Spleen (tissue), 11 donors: Measurements from ENCODE around the gene LDLRAD4. TPM values are rescaled to one million over a fixed set of nuclear protein-coding genes. Genes with fewer than 3 reads are reported as not detected.

Source experiments
- DNase-seq: peaks from one replicate; pipeline ENCODE4 v3.0.0-alpha.2; 2020
- H3K27ac ChIP-seq, 8 donors: fragments of 200-600 bp; sonication (generic) in 7 of 8; 1 replicate in 4 of 8; 2 replicates in 4 of 8; pipeline versions ENCODE4 v1.5.0 to v1.8.0; 2016 to 2021; ENCODE audit warnings: inconsistent platforms in 4 of 8, mild to moderate bottlenecking in 4 of 8, moderate library complexity in 1 of 8
- H3K27me3 ChIP-seq, 7 donors: fragments of 200-600 bp; sonication (generic) in 6 of 7; replicated peaks in 1 of 7; 1 replicate in 4 of 7; 2 replicates in 3 of 7; pipeline versions ENCODE4 v1.5.0 to v1.8.0; 2016 to 2021; ENCODE audit warnings: inconsistent platforms in 3 of 7, mild to moderate bottlenecking in 1 of 7
- H3K36me3 ChIP-seq, 6 donors: fragments of 200-600 bp; sonication (generic) in 5 of 6; 1 replicate in 4 of 6; 2 replicates in 2 of 6; pipeline versions ENCODE4 v1.5.0 to v1.8.0; 2016 to 2021; ENCODE audit warnings: inconsistent platforms in 2 of 6
- H3K4me1 ChIP-seq, 6 donors: fragments of 200-600 bp; sonication (generic) in 5 of 6; 1 replicate in 3 of 6; 2 replicates in 3 of 6; pipeline versions ENCODE4 v1.5.0 to v1.8.0; 2016 to 2021; ENCODE audit warnings: inconsistent platforms in 3 of 6
- H3K4me3 ChIP-seq, 8 donors: fragments of 200-600 bp; sonication (generic) in 7 of 8; 1 replicate in 4 of 8; 2 replicates in 4 of 8; pipeline versions ENCODE4 v1.5.0 to v1.8.0; 2016 to 2021; ENCODE audit warnings: inconsistent platforms in 4 of 8, mild to moderate bottlenecking in 4 of 8, moderate library complexity in 2 of 8
- H3K9me3 ChIP-seq, 8 donors: fragments of 200-600 bp; sonication (generic) in 7 of 8; 1 replicate in 4 of 8; 2 replicates in 4 of 8; pipeline versions ENCODE4 v1.5.0 to v1.8.0; 2016 to 2021; ENCODE audit warnings: inconsistent platforms in 4 of 8
- POLR2A ChIP-seq, 3 donors: fragments of 450-650 bp; IDR thresholded peaks; one replicate each; pipeline ENCODE4 v1.5.1; 2017; ENCODE audit warnings: antibody characterized with exemption in 3 of 3, mild to moderate bottlenecking in 1 of 3
- POLR2AphosphoS5 ChIP-seq, 3 donors: sonication (generic); formaldehyde crosslinking; IDR thresholded peaks; one replicate each; pipeline ENCODE4 v1.5.1; 2017; ENCODE audit warnings: antibody characterized with exemption in 3 of 3
- whole genome bisulfite sequencing, 5 donors: extraction: QIAGEN DNeasy Blood & Tissue Kit in 3 of 5; methylation state at CpG; one replicate each; pipeline versions ENCODE4 v1.1.5 to v1.1.7; 2013 to 2018; 5-methylcytosine and 5-hydroxymethylcytosine counted together
- intact Hi-C: fragments of 100-400 bp; cut with DNase I; formaldehyde crosslinking; loops from one replicate; pipeline ENCODE4 v1.15.0; 2023; ENCODE audit warnings: low total_unique reads
- polyA plus RNA-seq, 3 donors: library from polyadenylated mRNA; stranded (reverse); fragments of 200-250 nt; gene quantifications; one replicate each; pipeline ENCODE4 v1.2.1, GENCODE V29; 2013
- total RNA-seq, 7 donors: library from RNA; depleted of rRNA in 3 of 7; stranded (reverse); fragments of >200 nt in 3 of 7; fragmentation: NEBNext Ultra II Directional in 4 of 7; extraction: Animal tissue kit (Norgen Biotek cat#: 25700) in 4 of 7; gene quantifications; one replicate each; pipeline versions ENCODE4 v1.1.0 to v1.2.1, GENCODE V29; 2016 to 2021
- TF ChIP-seq, protein P1 (sequence below), 11 experiments: fragments of 200-600 bp in 7 of 11; fragments of 450-650 bp in 4 of 11; sonication (generic) in 4 of 11; IDR thresholded peaks in 8 of 11; conservative IDR thresholded peaks in 3 of 11; 1 replicate in 7 of 11; 2 replicates in 4 of 11; pipeline versions ENCODE4 v1.4.0 to v1.8.0; 2016 to 2021; ENCODE audit warnings: antibody characterized with exemption in 11 of 11, inconsistent platforms in 4 of 11, mild to moderate bottlenecking in 1 of 11
- donor health status: healthy with polysubstance abuse.
- donor health status: DM: no; HTN: no; CAD: no; lungs with moderate emphysema.
- donor health status: DM: no; HTN: no; CAD: no.
- donor health status: Bipolar disorder and iron deficiency.
- donor health status: healthy.
- donor health status: DM: no; HTN: no; CAD: no.
- donor health status: DM: yes; HTN: yes; CAD: no.

The LDLRAD4 gene
- total and polyA plus RNA-seq, 10 donors: 4.5 to 80.8 (median 46.4) TPM

GRCh38 chr18:13382954-13383827 is 164.6 kb downstream of the LDLRAD4 start:
- Histone ChIP-seq H3K4me3 (peak overlapping the region in 3 of 8 donors; percentile 18 to 60 (median 29)), H3K9me3 (no peaks in the 10 kb centered on the region), H3K36me3 (peaks cover 0 to 9% (median 0%) of the 10 kb centered on the region in 6 donors), H3K27me3 (no peaks in the 10 kb centered on the region), H3K4me1 (peaks cover 15 to 52% (median 23%) of the 10 kb centered on the region in 6 donors), H3K27ac (peak overlapping the region; percentile 55 to 90 (median 80))
- WGBS, 5 donors: 81 to 89% (median 87%) methylated on average over 18 to 19 of the region's 19 CpGs
- no peak for DNase-seq
- intact Hi-C loops: loop anchor here (5.0 kb wide), 1 partner anchor 166 kb away; the partner anchor contains the start of gene LDLRAD4
- TF ChIP-seq POLR2A (IDR thresholded peaks at IDR 0.05): no peak

- H3K4me1 ChIP-seq: peaks cover 7 to 21% (median 12%) of the 10 kb centered on the region in 6 donors
- no peak for DNase-seq
- no peak overlapping the region for H3K27ac ChIP-seq
- TF ChIP-seq POLR2AphosphoS5 (IDR thresholded peaks at IDR 0.05): no peak
- TF ChIP-seq, protein P1, sequence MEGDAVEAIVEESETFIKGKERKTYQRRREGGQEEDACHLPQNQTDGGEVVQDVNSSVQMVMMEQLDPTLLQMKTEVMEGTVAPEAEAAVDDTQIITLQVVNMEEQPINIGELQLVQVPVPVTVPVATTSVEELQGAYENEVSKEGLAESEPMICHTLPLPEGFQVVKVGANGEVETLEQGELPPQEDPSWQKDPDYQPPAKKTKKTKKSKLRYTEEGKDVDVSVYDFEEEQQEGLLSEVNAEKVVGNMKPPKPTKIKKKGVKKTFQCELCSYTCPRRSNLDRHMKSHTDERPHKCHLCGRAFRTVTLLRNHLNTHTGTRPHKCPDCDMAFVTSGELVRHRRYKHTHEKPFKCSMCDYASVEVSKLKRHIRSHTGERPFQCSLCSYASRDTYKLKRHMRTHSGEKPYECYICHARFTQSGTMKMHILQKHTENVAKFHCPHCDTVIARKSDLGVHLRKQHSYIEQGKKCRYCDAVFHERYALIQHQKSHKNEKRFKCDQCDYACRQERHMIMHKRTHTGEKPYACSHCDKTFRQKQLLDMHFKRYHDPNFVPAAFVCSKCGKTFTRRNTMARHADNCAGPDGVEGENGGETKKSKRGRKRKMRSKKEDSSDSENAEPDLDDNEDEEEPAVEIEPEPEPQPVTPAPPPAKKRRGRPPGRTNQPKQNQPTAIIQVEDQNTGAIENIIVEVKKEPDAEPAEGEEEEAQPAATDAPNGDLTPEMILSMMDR (IDR thresholded peaks at IDR 0.05 in 8 of 11, conservative IDR thresholded peaks at IDR 0.05 in 3 of 11): no peak
- no peak for TF ChIP-seq POLR2A (IDR thresholded peaks at IDR 0.05)
- intact Hi-C loops: no loop called here
- no peak overlapping the region for H3K4me3 ChIP-seq
- WGBS, 5 donors: 95 to 97% (median 97%) methylated on average over 23 to 40 of the region's 40 CpGs
- H3K27me3 ChIP-seq: no peaks in the 10 kb centered on the region
- no peaks in the 10 kb centered on the region for H3K9me3 ChIP-seq
- H3K36me3 ChIP-seq: peaks cover 0 to 10% (median 0%) of the 10 kb centered on the region in 6 donors
Observed at GRCh38 chr18:13386891-13387801, 168.6 kb downstream of the LDLRAD4 start.

GRCh38 chr18:13387855-13388548 is 169.4 kb downstream of the LDLRAD4 start:
- Histone ChIP-seq H3K9me3 (no peaks in the 10 kb centered on the region), H3K4me3 (no peak overlapping the region), H3K36me3 (peaks cover 0 to 10% (median 0%) of the 10 kb centered on the region in 6 donors), H3K27me3 (no peaks in the 10 kb centered on the region), H3K27ac (no peak overlapping the region), H3K4me1 (peaks cover 0 to 13% (median 6%) of the 10 kb centered on the region in 6 donors)
- TF ChIP-seq POLR2A (IDR thresholded peaks at IDR 0.05) (no peak), POLR2AphosphoS5 (IDR thresholded peaks at IDR 0.05) (no peak)
- TF ChIP-seq, protein P1 (IDR thresholded peaks at IDR 0.05 in 8 of 11, conservative IDR thresholded peaks at IDR 0.05 in 3 of 11): no peak
- DNase-seq: no peak
- WGBS, 5 donors: 74 to 88% (median 83%) methylated on average over 13 of the region's 13 CpGs
- intact Hi-C loops: no loop called here
